GM20000 (cell line): ENCODE data around the gene ARVCF.

ENCODE experiments used
- DNase-seq: peaks from one replicate; pipeline ENCODE4 v3.0.0; 2012; ENCODE audit warnings: low spot score
- CTCF ChIP-seq: IDR thresholded peaks from 2 replicates; pipeline ENCODE4 v1.5.1; 2012; ENCODE audit warnings: mild to moderate bottlenecking, control low read depth; ENCODE audit errors: extremely low read depth, missing control alignments

Gene ARVCF

GRCh38 chr22:19997561-19998231 is 18.9 kb downstream of the ARVCF start:
- DNase-seq: no peak
- TF ChIP-seq CTCF: no peak

DNA sequence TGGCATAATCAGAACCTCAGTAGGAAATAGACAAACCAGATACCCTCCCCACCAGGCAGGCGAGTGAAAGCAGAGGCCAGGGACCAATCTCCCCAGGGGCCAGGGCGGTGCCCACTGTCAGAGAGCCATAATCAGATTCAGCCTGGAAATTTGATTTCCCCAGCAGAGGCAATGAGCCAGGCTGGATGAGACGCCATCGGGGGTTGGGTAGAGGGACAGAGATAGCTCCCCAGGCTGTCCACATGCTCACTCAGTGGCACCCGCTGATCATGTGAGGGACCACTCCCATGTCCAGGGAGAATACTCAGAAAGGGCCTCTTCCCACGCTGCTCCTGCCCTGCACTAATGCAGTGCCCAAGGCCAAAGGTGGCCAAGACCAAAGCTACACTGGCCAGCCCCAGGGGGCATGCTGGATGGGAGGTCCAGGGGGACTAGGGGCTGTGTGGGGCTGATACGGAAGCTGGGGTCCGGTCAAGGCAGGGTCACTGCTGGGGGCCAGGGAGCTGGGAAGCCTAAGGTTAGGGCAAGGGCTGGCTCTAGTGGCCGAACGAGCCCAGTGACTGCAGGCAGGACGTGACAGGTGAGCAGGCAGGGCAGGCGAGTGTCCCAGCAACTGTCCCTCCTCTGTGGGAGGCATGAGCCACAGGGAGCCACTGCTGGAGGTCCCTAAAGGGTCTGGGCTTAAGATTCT is 19.8 kb downstream of the ARVCF start:
- DNase-seq: no peak
- no peak for TF ChIP-seq CTCF

- DNase-seq: no peak
- TF ChIP-seq CTCF: no peak
These were observed 20.8 kb downstream of the ARVCF start for GRCh38 chr22:19995611-19996339.

GRCh38 chr22:19994851-19995610 is 21.6 kb downstream of the ARVCF start:
- no peak for DNase-seq
- no peak for TF ChIP-seq CTCF

GRCh38 chr22:19993926-19994325 is 22.7 kb downstream of the ARVCF start:
- no peak for TF ChIP-seq CTCF
- no peak for DNase-seq

DNA sequence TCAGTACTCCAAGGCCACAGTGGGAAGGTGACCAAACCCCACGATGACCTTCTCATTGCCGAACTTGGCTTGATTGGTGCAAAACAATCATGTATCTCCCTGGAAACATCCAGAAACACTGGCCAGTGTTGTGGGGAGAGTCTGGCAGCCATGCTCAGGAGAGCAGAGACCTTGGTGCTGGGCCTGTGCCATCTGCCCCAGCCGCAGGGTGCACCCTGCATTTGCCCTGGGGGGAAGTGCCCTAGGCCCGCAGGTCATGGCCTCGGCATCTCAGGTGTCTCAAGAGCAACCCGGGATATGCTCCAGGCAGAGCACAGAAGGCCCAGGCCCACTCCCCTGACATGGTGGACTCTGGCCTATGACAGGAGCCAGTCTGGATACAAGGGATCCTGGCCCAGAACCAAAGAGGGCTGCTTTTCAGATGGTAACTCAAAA is 23.7 kb downstream of the ARVCF start:
- TF ChIP-seq CTCF: no peak
- DNase-seq: no peak
